ENCODE measurements around the gene HAS3. TPM values are rescaled to one million over a fixed set of nuclear protein-coding genes. Genes with fewer than 3 reads are reported as not detected.

HAS3 gene
- total RNA-seq, 1 experiment from 2014 or later = 8.3 TPM

DNA sequence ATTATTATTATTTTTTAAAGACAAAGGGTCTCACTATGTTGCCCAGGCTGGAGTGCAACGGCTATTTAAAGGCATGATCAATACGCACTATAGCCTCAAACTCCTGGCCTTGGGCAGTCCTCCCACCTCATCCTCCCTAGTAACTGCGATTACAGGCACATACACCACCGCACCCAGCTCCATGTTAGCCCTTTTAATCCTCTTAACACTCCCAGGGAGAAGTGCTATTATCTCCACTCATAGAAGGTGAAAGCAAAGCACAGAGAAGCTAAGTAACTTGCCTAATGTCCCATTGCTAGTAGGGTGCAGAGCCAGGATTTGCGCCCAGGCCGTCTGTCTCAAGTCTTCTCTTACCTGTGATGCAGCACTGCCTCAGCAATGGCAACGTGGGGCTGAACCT, 5.0 kb downstream of the HAS3 start:
- Mint-ChIP-seq H3K9me3 (ENCODE audit: unreplicated experiment) (no peaks in the 10 kb centered on the region), H3K4me1 (ENCODE audit: low read depth, unreplicated experiment) (peaks cover 1% of the 10 kb centered on the region), H3K27me3 (ENCODE audit: insufficient read depth, unreplicated experiment) (no peaks in the 10 kb centered on the region), H3K4me3 (ENCODE audit: unreplicated experiment) (no peak overlapping the region), H3K27ac (ENCODE audit: unreplicated experiment) (no peak overlapping the region), H3K36me3 (ENCODE audit: insufficient read depth, unreplicated experiment) (peaks cover 20% of the 10 kb centered on the region)
- POLR2A ChIA-PET = no interaction called here
- H3K27me3 ChIP-seq (replicated peaks; ENCODE audit: control insufficient read depth, insufficient read depth, low read length) = no peaks in the 10 kb centered on the region
- CTCF ChIA-PET = no interaction called here
- no peak overlapping the region for H3K4me3 ChIP-seq (ENCODE audit: low read depth, low read length)
- H3K36me3 ChIP-seq (ENCODE audit: control insufficient read depth, insufficient read depth, low read length) = no peaks in the 10 kb centered on the region
- no peak for DNase-seq
- H3K4me1 ChIP-seq = peaks cover 9% of the 10 kb centered on the region
- no TSS peak for BruUV-seq (replicated peaks)
- TF ChIP-seq CTCF (IDR thresholded peaks at IDR 0.05; ENCODE audit: insufficient read depth in 1 of 2, low read depth in 1 of 2, low read length in 1 of 2, severe bottlenecking in 1 of 2, unreplicated experiment in 1 of 2) = no peak
- intact Hi-C loops (cut with micrococcal nuclease; ENCODE audit: unreplicated experiment) = no loop called here
- no peaks in the 10 kb centered on the region for H3K9me3 ChIP-seq

DNA sequence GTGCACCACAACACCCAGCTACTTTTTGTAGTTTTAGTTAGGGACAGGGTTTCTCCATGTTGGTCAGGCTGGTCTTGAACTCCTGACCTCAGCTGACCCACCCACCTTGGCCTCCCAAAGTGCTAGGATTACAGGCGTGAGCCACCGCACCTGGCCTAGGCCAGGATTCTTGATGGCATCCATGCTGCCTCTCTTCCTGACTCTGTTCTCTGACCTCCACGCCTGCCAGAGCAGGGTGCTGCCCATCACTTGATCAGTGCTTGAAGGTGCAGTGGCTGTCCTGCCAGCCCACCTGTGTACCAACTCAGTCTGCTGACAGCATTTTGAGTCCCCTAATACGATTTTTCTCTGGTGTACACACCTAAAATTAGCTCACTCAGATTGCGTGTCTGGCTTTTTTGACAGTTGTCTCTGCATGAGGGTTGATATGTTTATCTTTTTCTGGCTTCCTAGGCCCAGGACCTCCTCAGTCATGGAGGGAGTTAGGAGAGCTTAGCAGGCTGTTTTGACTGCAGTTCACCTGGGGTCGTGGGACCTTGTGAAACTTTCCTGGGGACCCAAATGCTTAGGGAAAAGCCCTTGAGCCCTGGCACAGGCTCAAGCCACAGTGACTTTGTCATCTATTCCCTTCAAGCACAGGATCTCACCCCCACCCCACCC, 5.9 kb downstream of the HAS3 start:
- DNase-seq = no peak
- no TSS peak for BruUV-seq (replicated peaks)
- Histone ChIP-seq H3K36me3 (ENCODE audit: control insufficient read depth, insufficient read depth, low read length) (no peaks in the 10 kb centered on the region), H3K27me3 (replicated peaks; ENCODE audit: control insufficient read depth, insufficient read depth, low read length) (no peaks in the 10 kb centered on the region), H3K4me1 (peaks cover 9% of the 10 kb centered on the region), H3K4me3 (ENCODE audit: low read depth, low read length) (no peak overlapping the region), H3K9me3 (no peaks in the 10 kb centered on the region)
- Mint-ChIP-seq H3K4me3 (ENCODE audit: unreplicated experiment) (no peak overlapping the region), H3K9me3 (ENCODE audit: unreplicated experiment) (no peaks in the 10 kb centered on the region), H3K36me3 (ENCODE audit: insufficient read depth, unreplicated experiment) (peaks cover 13% of the 10 kb centered on the region), H3K4me1 (ENCODE audit: low read depth, unreplicated experiment) (no peaks in the 10 kb centered on the region), H3K27me3 (ENCODE audit: insufficient read depth, unreplicated experiment) (no peaks in the 10 kb centered on the region), H3K27ac (ENCODE audit: unreplicated experiment) (no peak overlapping the region)
- intact Hi-C loops (cut with micrococcal nuclease; ENCODE audit: unreplicated experiment) = no loop called here
- no peak for TF ChIP-seq CTCF (IDR thresholded peaks at IDR 0.05; ENCODE audit: insufficient read depth in 1 of 2, low read depth in 1 of 2, low read length in 1 of 2, severe bottlenecking in 1 of 2, unreplicated experiment in 1 of 2)
- ChIA-PET POLR2A (interaction anchor here (0.6 kb wide), 1 partner anchor 1450 kb away, joined by 4 read pairs; the partner anchor contains the start of gene PARD6A), CTCF (interaction anchor here (0.6 kb wide), 1 partner anchor 291 kb away, joined by 3 read pairs; no protein-coding TSS in a partner anchor)

DNA sequence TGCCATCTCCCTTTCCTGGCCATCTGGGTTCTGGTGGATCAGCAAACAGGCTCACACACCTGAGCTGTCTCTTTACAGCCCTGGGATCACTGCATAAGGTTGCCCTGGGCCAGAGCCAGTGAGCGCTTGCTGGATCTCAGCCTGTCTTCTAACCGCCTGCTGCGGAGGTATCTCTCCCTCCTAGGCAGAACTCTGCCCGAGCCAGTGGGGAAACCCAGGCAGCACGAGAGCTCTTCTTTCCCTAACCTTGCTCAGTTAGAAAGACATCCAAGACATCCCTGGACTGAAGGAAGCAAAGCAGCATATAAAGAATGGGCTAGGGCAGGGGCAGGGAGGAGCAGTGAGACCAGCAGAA, 6.4 kb downstream of the HAS3 start:
- H3K9me3 ChIP-seq = no peaks in the 10 kb centered on the region
- no TSS peak for BruUV-seq (replicated peaks)
- no peak for TF ChIP-seq CTCF (IDR thresholded peaks at IDR 0.05; ENCODE audit: insufficient read depth in 1 of 2, low read depth in 1 of 2, low read length in 1 of 2, severe bottlenecking in 1 of 2, unreplicated experiment in 1 of 2)
- DNase-seq = no peak
- H3K27me3 ChIP-seq (replicated peaks; ENCODE audit: control insufficient read depth, insufficient read depth, low read length) = no peaks in the 10 kb centered on the region
- H3K4me1 ChIP-seq = peaks cover 5% of the 10 kb centered on the region
- Mint-ChIP-seq H3K4me1 (ENCODE audit: low read depth, unreplicated experiment) (no peaks in the 10 kb centered on the region), H3K4me3 (ENCODE audit: unreplicated experiment) (no peak overlapping the region), H3K27ac (ENCODE audit: unreplicated experiment) (no peak overlapping the region), H3K9me3 (ENCODE audit: unreplicated experiment) (no peaks in the 10 kb centered on the region), H3K36me3 (ENCODE audit: insufficient read depth, unreplicated experiment) (peaks cover 13% of the 10 kb centered on the region), H3K27me3 (ENCODE audit: insufficient read depth, unreplicated experiment) (no peaks in the 10 kb centered on the region)
- ChIA-PET CTCF (interaction anchor here (0.9 to 1.0 kb wide), 2 partner anchors 17 to 213 kb away, joined by 3 to 4 read pairs; no protein-coding TSS in a partner anchor), POLR2A (no interaction called here)
- H3K36me3 ChIP-seq (ENCODE audit: control insufficient read depth, insufficient read depth, low read length) = no peaks in the 10 kb centered on the region
- H3K4me3 ChIP-seq (ENCODE audit: low read depth, low read length) = no peak overlapping the region
- intact Hi-C loops (cut with micrococcal nuclease; ENCODE audit: unreplicated experiment) = no loop called here

All from Caco-2 (cell line).